NOMO-1 treated with DMSO at 0.1 percent for 48 hours (cell line): Measurements from ENCODE around the gene ARID3A.
A peak's percentile ranks its signal among the peaks of the same experiment; 100 is the strongest.

ENCODE experiments used
- DNase-seq: peaks from one replicate; lab custom pipeline; 2025; ENCODE audit not compliant: unreplicated experiment; lab: John Stamatoyannopoulos, UW

Gene ARID3A

DNA sequence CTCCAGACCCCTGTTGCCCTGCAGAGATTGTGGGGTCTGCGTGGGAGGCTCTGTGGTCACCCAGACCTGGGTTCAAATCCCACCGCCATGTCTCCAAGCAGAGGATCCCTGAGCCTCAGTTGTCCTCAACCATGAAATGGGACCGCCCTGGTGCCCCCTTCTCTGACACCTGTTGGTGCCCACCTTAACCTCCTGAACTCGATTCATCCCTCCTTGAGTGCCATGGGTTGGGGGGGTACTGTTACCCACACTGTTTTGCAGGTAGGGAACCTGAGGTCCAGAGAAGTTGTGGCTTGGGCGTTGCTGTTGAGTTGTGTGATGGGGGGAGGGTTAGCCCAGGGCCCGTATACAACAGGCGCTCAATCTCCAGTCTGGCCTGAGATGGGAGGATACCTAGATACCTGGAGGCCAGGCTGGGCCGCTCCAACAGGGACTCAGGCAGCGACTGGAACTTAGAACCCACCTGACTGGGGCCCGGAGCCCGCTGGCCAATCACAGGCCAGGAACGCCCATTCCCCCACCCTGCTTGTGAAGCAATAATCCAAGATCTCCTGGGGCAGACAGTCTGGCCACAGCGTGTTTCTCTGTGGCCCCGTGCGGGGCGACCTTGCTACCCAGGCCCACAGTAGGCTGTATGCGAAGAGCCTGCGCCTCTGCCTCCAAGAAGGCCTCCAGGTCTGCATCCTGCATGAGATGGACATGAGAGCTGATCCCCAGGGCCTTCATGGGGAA lies 2.8 kb downstream of the ARID3A start:
- peak; percentile 32 for DNase-seq

DNA sequence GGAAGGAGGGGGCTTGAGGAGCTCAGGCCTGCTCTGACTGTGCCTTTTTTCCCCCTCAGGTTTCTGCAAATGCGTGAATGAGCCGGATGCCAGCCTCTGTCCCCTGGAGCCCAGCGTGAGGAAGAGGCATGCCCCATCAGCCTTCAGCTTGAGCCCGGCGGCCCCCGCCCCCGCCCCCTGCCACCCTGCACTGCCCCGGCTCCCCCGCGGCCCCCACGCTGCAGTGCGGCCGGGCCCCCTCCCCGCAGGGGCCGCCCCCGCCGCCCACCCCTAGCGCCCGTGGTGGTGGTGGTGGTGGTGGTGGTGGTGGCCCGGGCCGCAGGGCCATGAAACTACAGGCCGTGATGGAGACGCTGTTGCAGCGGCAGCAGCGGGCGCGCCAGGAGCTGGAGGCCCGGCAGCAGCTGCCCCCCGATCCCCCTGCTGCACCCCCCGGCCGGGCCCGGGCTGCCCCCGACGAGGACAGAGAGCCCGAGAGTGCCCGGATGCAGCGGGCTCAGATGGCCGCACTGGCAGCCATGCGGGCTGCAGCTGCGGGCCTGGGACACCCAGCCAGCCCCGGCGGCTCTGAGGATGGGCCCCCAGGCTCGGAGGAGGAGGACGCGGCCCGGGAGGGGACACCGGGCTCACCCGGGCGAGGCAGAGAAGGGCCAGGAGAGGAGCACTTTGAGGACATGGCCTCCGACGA lies 3.5 kb downstream of the ARID3A start:
- DNase-seq = no peak

GRCh38 chr19:929891-930258 lies 4.0 kb downstream of the ARID3A start:
- DNase-seq = no peak

DNA sequence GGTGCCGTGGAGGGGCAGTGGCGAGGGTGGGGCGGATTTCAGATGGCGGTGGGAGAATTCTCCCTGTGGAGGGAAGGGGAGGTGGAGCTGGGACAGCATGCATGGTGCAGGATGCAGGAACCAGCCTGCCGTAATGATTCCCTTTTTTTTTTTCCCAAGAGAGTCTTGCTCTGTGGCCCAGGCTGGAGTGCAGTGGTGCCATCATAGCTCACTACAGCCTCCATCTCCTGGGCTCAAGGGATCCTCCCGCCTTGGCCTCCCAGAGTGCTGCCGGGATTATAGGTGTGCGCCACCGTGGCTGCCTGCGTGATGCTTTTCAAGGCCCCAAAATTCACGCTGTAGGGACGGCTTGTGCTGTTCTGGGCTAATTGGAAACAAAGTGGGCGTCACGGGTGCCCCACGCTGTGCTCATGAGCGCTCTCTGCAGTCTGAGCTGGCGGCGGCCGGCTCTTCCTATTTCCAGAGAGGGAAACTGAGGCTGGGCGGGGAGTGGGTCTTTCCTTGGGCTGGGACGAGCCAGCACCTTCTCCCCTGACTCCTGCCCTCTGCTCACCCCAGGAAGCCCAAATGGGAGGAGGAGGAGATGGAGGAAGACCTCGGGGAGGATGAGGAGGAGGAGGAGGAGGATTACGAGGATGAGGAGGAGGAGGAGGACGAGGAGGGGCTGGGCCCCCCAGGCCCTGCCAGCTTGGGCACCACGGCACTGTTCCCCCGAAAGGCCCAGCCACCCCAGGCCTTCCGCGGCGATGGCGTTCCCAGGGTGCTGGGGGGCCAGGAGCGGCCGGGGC lies 6.2 kb downstream of the ARID3A start:
- no peak for DNase-seq

DNA sequence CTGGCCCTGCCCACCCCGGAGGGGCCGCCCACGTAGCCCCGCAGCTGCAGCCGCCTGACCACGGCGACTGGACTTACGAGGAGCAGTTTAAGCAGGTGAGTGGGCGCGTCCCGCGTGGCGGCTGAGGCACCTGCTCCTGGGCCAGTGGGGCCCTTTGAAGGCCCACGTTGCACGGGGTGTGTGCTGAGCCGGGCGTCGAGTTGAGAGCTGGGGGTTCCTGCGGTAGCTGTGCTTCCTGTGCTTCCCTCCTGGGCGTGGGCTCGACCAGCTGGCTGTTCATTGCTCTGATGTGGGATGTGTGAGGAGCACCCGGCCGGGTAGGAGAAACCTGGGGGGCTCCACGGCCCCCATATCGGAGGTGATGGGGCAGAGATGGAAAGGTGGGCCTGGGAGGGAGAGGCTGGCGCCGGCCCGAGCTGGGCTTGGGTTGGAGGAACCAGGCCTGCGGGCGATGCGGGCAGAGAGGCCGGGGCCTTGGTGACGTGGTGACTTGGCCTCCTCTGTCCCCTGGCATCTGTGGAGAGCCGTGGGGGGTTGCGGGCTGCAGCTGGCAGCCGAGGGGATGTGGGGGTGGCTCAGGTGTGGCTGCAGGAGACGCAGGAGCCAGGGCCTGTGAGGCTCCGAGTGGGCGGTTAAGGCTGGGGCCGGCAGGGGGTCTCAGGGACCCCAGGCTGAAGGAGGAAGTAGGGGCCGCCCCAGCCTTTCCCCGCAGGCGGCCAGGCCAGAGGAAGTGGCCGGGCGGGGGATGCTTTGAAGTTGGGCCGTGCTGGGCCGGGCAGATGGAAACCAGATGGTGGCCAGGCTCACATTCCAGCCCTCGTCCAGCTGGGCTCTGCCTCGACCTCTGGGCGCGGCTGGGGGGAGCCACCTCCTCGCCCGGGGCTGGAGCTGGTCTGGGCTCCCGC lies 7.1 kb downstream of the ARID3A start:
- DNase-seq = no peak

DNA sequence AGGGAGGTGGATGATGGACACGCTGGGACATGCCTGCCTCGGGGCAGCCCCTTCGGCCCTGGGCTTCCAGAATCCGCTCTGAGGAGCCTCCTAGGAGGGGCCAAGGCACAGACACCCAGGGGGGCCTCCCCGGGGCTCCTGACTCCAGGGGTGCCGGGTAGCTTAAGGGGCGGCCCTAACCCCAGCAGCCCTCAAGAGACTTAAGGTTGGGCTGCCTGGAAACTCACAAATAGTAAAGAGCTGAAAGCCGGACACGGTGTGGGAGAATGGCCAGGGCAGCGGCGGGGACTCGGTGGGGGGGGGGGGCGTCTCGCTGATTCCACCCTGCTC lies 7.7 kb downstream of the ARID3A start:
- no peak for DNase-seq

GRCh38 chr19:934197-934840 lies 8.5 kb downstream of the ARID3A start:
- no peak for DNase-seq

- no peak for DNase-seq
Observed at GRCh38 chr19:934865-935479, 9.1 kb downstream of the ARID3A start.

DNA sequence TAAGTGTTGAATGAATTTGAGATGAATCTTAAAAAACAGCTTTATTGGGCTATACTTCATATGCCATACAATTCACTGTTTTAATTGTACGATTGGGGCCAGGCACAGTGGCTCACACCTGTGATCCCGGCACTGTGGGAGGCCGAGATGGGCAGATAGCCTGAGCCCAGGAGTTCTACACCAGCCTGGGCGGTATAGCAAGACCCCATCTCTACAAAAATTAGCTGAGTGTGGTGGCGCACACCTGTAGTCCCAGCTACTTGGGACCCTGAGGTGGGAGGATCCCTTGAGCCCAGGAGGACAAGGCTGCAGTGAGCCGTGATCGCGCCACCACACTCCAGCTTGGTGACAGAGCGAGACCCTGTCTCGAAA lies 10.3 kb downstream of the ARID3A start:
- no peak for DNase-seq

GRCh38 chr19:937259-937694 lies 11.4 kb downstream of the ARID3A start:
- DNase-seq = no peak

- no peak for DNase-seq
Observed at GRCh38 chr19:938233-938923, 12.5 kb downstream of the ARID3A start.

- DNase-seq = no peak
Observed at GRCh38 chr19:939439-939838, 13.6 kb downstream of the ARID3A start.

DNA sequence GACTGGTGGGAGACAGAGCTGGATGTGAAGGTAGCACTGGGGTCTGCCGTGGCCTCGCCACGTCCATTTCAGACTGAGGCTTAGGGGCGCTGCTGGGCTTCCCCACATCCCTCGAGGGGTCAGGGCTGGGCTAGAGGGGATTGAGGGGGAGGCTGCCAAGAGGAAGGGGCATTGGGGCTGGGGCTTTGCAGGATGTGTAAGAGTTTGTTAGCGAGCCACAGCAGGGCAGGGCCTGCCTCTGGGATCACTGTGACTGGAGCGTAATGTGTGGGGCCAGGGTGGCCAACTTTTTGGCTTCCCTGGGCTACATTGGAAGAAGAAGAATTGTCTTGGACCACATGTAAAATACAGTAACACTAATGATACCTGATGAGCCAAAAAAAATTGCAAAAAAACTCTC lies 14.1 kb downstream of the ARID3A start:
- DNase-seq = no peak

DNA sequence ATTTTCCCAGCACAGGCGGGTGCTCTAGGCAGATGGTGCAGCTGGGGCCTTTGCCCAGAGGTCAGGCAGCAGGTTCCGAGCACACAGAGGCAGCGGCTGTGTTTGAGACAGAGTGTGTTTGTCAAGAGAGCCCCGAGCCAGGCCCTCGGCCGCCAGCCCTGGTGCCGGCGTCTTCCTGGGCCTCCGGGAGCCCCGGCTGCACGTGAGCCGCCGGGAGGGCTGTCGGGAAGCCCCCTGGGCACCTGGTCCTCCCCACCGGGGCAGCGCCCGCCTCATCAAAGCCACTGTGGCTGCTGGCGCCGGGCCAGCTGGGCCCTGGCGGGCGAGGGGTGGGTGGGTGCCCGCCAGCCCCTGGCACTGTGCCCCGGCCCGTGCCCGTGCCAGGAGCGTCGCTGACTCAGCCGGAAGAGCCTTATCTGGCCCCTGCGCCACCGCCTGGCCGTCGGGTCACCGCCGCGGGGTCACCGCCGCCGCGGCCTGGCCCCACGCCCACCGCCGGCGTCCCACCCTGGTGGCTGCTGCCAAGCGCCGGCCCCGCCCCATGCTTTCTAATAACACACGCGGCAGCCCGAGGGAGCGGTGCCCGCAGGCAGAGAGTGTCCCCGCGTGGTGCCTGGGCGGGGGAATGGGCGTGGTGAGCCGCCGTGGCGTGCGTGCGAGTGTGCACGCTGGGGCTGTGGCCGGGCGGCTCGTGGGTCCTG lies 14.9 kb downstream of the ARID3A start:
- no peak for DNase-seq

- DNase-seq = no peak
Observed at GRCh38 chr19:941292-942132, 15.7 kb downstream of the ARID3A start.

GRCh38 chr19:942133-942645 lies 16.4 kb downstream of the ARID3A start:
- no peak for DNase-seq

- no peak for DNase-seq
Observed at GRCh38 chr19:943551-944170, 17.8 kb downstream of the ARID3A start.
